Measurements from ENCODE around the gene TFE3. TPM values are rescaled to one million over a fixed set of nuclear protein-coding genes. Genes with fewer than 3 reads are reported as not detected.
"Not testable (repeated sequence)": the region's sequence is repeated elsewhere in the genome, so short reads cannot be mapped to it uniquely, and the experiment has no call there.

The TFE3 gene
- total and polyA plus RNA-seq, 8 donors = 13.0 to 42.2 (median 27.6) TPM

GRCh38 chrX:48983081-48983480 lies 60.1 kb downstream of the TFE3 start:
- WGBS, 5 donors = 79 to 95% (median 87%) methylated on average over 9 to 17 of the region's 17 CpGs
- H3K4me1 ChIP-seq = no peaks in the 10 kb centered on the region
- TF ChIP-seq POLR2A (IDR thresholded peaks at IDR 0.05) (no peak), CTCF (IDR thresholded peaks at IDR 0.05) (no peak), POLR2AphosphoS5 (IDR thresholded peaks at IDR 0.05) (no peak), EP300 (IDR thresholded peaks at IDR 0.05) (no peak)
- no peak for DNase-seq
- no peak overlapping the region for H3K27ac ChIP-seq
- no peak overlapping the region for H3K4me3 ChIP-seq
- H3K27me3 ChIP-seq = no peaks in the 10 kb centered on the region
- intact Hi-C loops (cut with DNase I; ENCODE audit: low total_unique reads) = no loop called here
- H3K9me3 ChIP-seq = no peaks in the 10 kb centered on the region
- H3K36me3 ChIP-seq = peaks cover 0 to 84% (median 73%) of the 10 kb centered on the region in 4 donors

- intact Hi-C loops (cut with DNase I; ENCODE audit: low total_unique reads) = no loop called here
- no peaks in the 10 kb centered on the region for H3K9me3 ChIP-seq
- no peaks in the 10 kb centered on the region for H3K27me3 ChIP-seq
- TF ChIP-seq POLR2AphosphoS5 (IDR thresholded peaks at IDR 0.05) (no peak), POLR2A (IDR thresholded peaks at IDR 0.05) (no peak), EP300 (IDR thresholded peaks at IDR 0.05) (no peak), CTCF (IDR thresholded peaks at IDR 0.05) (no peak)
- no peak overlapping the region for H3K4me3 ChIP-seq
- WGBS, 5 donors = 77 to 93% (median 87%) methylated on average over 5 to 10 of the region's 10 CpGs
- no peak overlapping the region for H3K27ac ChIP-seq
- peaks cover 4 to 92% (median 86%) of the 10 kb centered on the region in 4 donors for H3K36me3 ChIP-seq
- H3K4me1 ChIP-seq = no peaks in the 10 kb centered on the region
- DNase-seq = no peak
Observed at GRCh38 chrX:48981178-48981577, 62.0 kb downstream of the TFE3 start.

GRCh38 chrX:48980341-48980740 lies 62.8 kb downstream of the TFE3 start:
- peaks cover 4 to 93% (median 89%) of the 10 kb centered on the region in 4 donors for H3K36me3 ChIP-seq
- intact Hi-C loops (cut with DNase I; ENCODE audit: low total_unique reads); H3K4me1 ChIP-seq; H3K27ac ChIP-seq; H3K27me3 ChIP-seq; DNase-seq; H3K4me3 ChIP-seq; H3K9me3 ChIP-seq: not testable (repeated sequence)
- 81 to 96% (median 88%) methylated on average over 3 to 10 of the region's 10 CpGs for WGBS, 5 donors

Small RNA genes lying within 50 kb of the gene (small RNA-seq; reads per million reads assigned to genes)
- 0.07 to 0.69 (median 0.11) reads per million in 4 donors for gene RNU4-52P

Other genes starting within 250 kb of the TFE3 start
- 100 to 1,000 TPM in 3 of 5 donors, 10 to 100 TPM in 2; 41.0 to 356 (median 104) TPM for gene HDAC6, start 241.3 kb downstream of the TFE3 start, total RNA-seq
- 10 to 100 TPM; 20.9 to 70.9 (median 31.6) TPM for gene HDAC6, start 241.3 kb downstream of the TFE3 start, polyA plus RNA-seq
- not detected for gene ERAS, start 216.8 kb downstream of the TFE3 start, total RNA-seq
- not detected for gene ERAS, start 216.8 kb downstream of the TFE3 start, polyA plus RNA-seq
- 10 to 100 TPM in 2 of 5 donors, 1 to 10 TPM in 3; 1.3 to 46.6 (median 7.0) TPM for gene PCSK1N, start 207.7 kb downstream of the TFE3 start, total RNA-seq
- gene PCSK1N, start 207.7 kb downstream of the TFE3 start, polyA plus RNA-seq = 10 to 100 TPM; 12.4 to 15.3 (median 13.1) TPM
- 10 to 100 TPM in 3 of 5 donors, 1 to 10 TPM in 2; 2.9 to 24.1 (median 14.3) TPM for gene TIMM17B, start 145.6 kb downstream of the TFE3 start, total RNA-seq
- 10 to 100 TPM; 43.4 to 77.2 (median 50.8) TPM for gene TIMM17B, start 145.6 kb downstream of the TFE3 start, polyA plus RNA-seq
- gene PQBP1, start 145.4 kb downstream of the TFE3 start, total RNA-seq = 100 to 1,000 TPM in 1 of 5 donors, 10 to 100 TPM in 3, 1 to 10 TPM in 1; 4.7 to 148 (median 58.9) TPM
- 100 to 1,000 TPM; 106 to 133 (median 118) TPM for gene PQBP1, start 145.4 kb downstream of the TFE3 start, polyA plus RNA-seq
- gene SLC35A2, start 131.7 kb downstream of the TFE3 start, total RNA-seq = 10 to 100 TPM in 3 of 5 donors, 1 to 10 TPM in 1, not detected in 1; 4.3 to 25.4 (median 14.5) TPM
- gene SLC35A2, start 131.7 kb downstream of the TFE3 start, polyA plus RNA-seq = 10 to 100 TPM in 1 of 3 donors, 1 to 10 TPM in 2; 6.9 to 12.3 (median 10.0) TPM
- 10 to 100 TPM in 2 of 5 donors, 1 to 10 TPM in 3; 1.2 to 33.2 (median 9.6) TPM for gene PIM2, start 124.3 kb downstream of the TFE3 start, total RNA-seq
- gene PIM2, start 124.3 kb downstream of the TFE3 start, polyA plus RNA-seq = 10 to 100 TPM in 2 of 3 donors, 1 to 10 TPM in 1; 7.3 to 12.7 (median 10.3) TPM
- gene OTUD5, start 85.8 kb downstream of the TFE3 start, total RNA-seq = 100 to 1,000 TPM in 1 of 5 donors, 10 to 100 TPM in 4; 16.1 to 163 (median 18.1) TPM
- 10 to 100 TPM; 23.0 to 26.4 (median 25.5) TPM for gene OTUD5, start 85.8 kb downstream of the TFE3 start, polyA plus RNA-seq
- gene KCND1, start 71.5 kb downstream of the TFE3 start, total RNA-seq = 1 to 10 TPM in 1 of 5 donors, under 1 TPM in 1, not detected in 3; 0.45 to 2.4 TPM
- under 1 TPM; 0.15 to 0.68 (median 0.19) TPM for gene KCND1, start 71.5 kb downstream of the TFE3 start, polyA plus RNA-seq
- 100 to 1,000 TPM in 1 of 5 donors, 10 to 100 TPM in 4; 30.7 to 127 (median 58.9) TPM for gene GRIPAP1, start 41.1 kb downstream of the TFE3 start, total RNA-seq
- 10 to 100 TPM; 15.6 to 21.0 (median 16.3) TPM for gene GRIPAP1, start 41.1 kb downstream of the TFE3 start, polyA plus RNA-seq
- gene CCDC120, start 15.6 kb upstream of the TFE3 start, total RNA-seq = 10 to 100 TPM in 2 of 5 donors, 1 to 10 TPM in 3; 2.3 to 25.4 (median 6.1) TPM
- 1 to 10 TPM; 3.8 to 7.3 (median 4.0) TPM for gene CCDC120, start 15.6 kb upstream of the TFE3 start, polyA plus RNA-seq
- 10 to 100 TPM in 1 of 5 donors, 1 to 10 TPM in 2, not detected in 2; 5.0 to 37.1 (median 5.9) TPM for gene PRAF2, start 30.6 kb upstream of the TFE3 start, total RNA-seq
- gene PRAF2, start 30.6 kb upstream of the TFE3 start, polyA plus RNA-seq = 10 to 100 TPM in 2 of 3 donors, 1 to 10 TPM in 1; 9.3 to 16.6 (median 10.3) TPM
- 100 to 1,000 TPM in 2 of 5 donors, 10 to 100 TPM in 3; 12.2 to 209 (median 90.9) TPM for gene WDR45, start 36.5 kb upstream of the TFE3 start, total RNA-seq
- gene WDR45, start 36.5 kb upstream of the TFE3 start, polyA plus RNA-seq = 100 to 1,000 TPM in 1 of 3 donors, 10 to 100 TPM in 2; 69.0 to 102 (median 75.3) TPM
- 10 to 100 TPM in 2 of 5 donors, 1 to 10 TPM in 3; 6.4 to 19.1 (median 8.2) TPM for gene GPKOW, start 80.4 kb upstream of the TFE3 start, total RNA-seq
- 10 to 100 TPM; 14.1 to 18.2 (median 14.7) TPM for gene GPKOW, start 80.4 kb upstream of the TFE3 start, polyA plus RNA-seq
- 10 to 100 TPM in 3 of 5 donors, 1 to 10 TPM in 2; 4.7 to 43.2 (median 10.3) TPM for gene MAGIX, start 119.4 kb upstream of the TFE3 start, total RNA-seq
- 10 to 100 TPM; 18.9 to 41.1 (median 35.0) TPM for gene MAGIX, start 119.4 kb upstream of the TFE3 start, polyA plus RNA-seq
- gene PLP2, start 128.5 kb upstream of the TFE3 start, total RNA-seq = 100 to 1,000 TPM in 1 of 5 donors, 10 to 100 TPM in 4; 14.0 to 155 (median 52.2) TPM
- 100 to 1,000 TPM in 1 of 3 donors, 10 to 100 TPM in 2; 55.0 to 323 (median 94.4) TPM for gene PLP2, start 128.5 kb upstream of the TFE3 start, polyA plus RNA-seq
- 10 to 100 TPM in 3 of 5 donors, 1 to 10 TPM in 2; 3.7 to 65.1 (median 16.9) TPM for gene PRICKLE3, start 143.0 kb upstream of the TFE3 start, total RNA-seq
- gene PRICKLE3, start 143.0 kb upstream of the TFE3 start, polyA plus RNA-seq = 1 to 10 TPM; 6.3 to 7.1 (median 6.5) TPM
- gene SYP, start 156.8 kb upstream of the TFE3 start, total RNA-seq = 100 to 1,000 TPM in 1 of 5 donors, 1 to 10 TPM in 2, under 1 TPM in 1, not detected in 1; 0.89 to 211 (median 3.3) TPM
- 1 to 10 TPM in 2 of 3 donors, under 1 TPM in 1; 0.92 to 5.0 (median 3.9) TPM for gene SYP, start 156.8 kb upstream of the TFE3 start, polyA plus RNA-seq
- gene CACNA1F, start 190.0 kb upstream of the TFE3 start, total RNA-seq = 1 to 10 TPM in 1 of 5 donors, under 1 TPM in 2, not detected in 2; 0.37 to 6.1 (median 0.89) TPM
- under 1 TPM; 0.06 to 0.18 (median 0.15) TPM for gene CACNA1F, start 190.0 kb upstream of the TFE3 start, polyA plus RNA-seq
- 10 to 100 TPM in 2 of 5 donors, 1 to 10 TPM in 3; 2.7 to 68.9 (median 7.0) TPM for gene CCDC22, start 192.1 kb upstream of the TFE3 start, total RNA-seq
- 10 to 100 TPM in 1 of 3 donors, 1 to 10 TPM in 2; 7.4 to 12.2 (median 8.9) TPM for gene CCDC22, start 192.1 kb upstream of the TFE3 start, polyA plus RNA-seq
- not detected for gene FOXP3, start 221.4 kb upstream of the TFE3 start, total RNA-seq
- gene FOXP3, start 221.4 kb upstream of the TFE3 start, polyA plus RNA-seq = under 1 TPM in 2 of 3 donors, not detected in 1; 0.12 to 0.88 TPM
- gene PPP1R3F, start 226.4 kb upstream of the TFE3 start, total RNA-seq = 10 to 100 TPM in 1 of 5 donors, 1 to 10 TPM in 4; 1.4 to 20.4 (median 5.7) TPM
- 1 to 10 TPM; 2.1 to 6.4 (median 4.0) TPM for gene PPP1R3F, start 226.4 kb upstream of the TFE3 start, polyA plus RNA-seq